AG20443 (cell line): ENCODE results near the gene KCNG2.
"Not testable (repeated sequence)": the region's sequence is repeated elsewhere in the genome, so short reads cannot be mapped to it uniquely, and the experiment has no call there.

Experiments used
- DNase-seq: peaks from one replicate; pipeline ENCODE4 v3.0.0; 2012; ENCODE audit warnings: low spot score, mixed read lengths

KCNG2 gene

DNA sequence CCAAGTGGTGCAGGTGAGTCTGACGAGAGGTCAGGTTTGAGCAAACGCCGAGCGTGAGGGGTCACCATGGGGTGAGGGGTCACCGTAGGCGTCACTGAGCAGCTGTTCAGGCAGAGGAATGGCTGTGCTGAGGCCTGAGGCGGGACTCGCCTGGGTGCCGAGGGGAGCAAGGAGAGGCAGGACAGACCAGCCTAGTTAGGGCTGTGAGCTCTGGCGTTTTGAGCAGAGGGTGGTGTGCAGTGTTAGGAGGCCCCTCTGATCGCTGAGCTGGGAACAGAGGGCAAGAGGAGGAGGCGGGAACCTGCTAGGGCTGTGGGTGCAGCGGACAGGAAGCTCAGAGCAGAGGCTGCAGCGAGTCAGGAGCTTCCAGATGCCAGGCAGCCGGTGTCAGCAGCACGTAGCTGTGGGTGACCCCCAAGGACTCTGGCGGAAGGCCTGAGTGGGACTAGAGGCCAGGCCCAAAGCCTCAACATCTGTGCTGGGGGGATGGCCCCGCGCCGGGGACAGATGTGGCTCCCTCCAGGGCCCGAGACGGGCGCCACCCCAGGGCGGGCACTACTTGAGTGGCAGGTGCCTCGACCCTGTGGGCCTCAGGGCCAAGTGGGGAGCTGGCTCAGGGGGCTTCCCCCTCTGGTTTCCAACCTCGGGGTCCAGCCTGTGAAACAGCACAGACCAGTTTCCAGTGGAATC lies 55.7 kb downstream of the KCNG2 start:
- peak; percentile 8 for DNase-seq

DNA sequence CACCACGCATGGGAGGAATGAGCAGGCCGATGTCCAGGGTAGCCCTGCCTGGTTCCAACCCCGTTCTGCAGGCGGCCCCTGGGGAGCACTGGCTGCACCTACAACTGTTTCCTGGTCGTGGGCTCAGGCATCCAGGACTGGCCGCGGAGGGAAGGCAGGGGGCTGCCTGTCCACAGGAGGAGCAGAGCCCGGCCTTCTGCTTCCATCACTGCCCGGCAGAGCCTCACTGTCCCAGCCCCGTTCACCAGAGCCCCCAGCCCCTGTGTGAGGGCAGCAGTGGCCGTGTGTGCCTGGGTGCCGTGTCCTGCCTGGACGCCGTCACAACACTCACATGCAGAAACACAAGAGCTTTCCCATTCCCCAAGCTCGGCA lies 56.2 kb downstream of the KCNG2 start:
- DNase-seq = peak; percentile 5

DNA sequence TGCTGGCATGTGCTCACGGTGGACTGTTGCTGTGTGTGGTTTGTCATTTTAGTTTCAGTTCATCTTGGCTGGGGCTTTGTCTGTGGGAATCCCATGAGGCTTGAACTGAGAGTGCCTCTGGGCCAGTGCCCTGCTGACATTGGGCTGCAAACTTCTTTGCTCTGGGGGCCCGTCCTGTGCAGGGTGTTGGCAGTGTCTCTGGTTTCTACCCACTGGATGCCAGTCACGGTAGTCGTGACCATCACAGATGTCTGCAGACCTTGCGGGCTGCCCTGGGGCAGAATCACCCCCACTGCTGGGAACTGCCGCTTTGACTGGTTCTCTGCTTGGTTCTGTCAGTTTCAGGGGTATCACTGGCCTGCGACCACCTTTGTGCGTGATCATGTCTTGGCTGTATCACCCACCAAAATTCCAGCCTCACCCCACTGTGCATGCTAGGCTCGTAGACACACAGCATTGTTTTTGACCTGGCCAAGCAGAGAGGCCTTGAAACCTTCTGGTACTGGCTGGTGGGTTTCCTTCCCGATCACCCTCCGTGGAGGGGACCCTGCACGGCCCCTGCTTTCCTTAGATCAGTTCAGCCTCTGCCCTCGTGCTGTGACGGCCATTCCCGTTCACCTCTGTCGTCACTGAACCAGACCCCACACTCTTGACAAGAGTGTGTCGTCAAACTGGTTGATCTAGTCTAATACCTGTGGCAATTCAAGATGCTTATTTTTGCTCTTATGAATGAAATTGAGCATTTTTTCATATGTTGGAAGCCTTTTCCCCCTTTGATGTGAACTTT lies 57.6 kb downstream of the KCNG2 start:
- DNase-seq = peak; percentile 24

DNA sequence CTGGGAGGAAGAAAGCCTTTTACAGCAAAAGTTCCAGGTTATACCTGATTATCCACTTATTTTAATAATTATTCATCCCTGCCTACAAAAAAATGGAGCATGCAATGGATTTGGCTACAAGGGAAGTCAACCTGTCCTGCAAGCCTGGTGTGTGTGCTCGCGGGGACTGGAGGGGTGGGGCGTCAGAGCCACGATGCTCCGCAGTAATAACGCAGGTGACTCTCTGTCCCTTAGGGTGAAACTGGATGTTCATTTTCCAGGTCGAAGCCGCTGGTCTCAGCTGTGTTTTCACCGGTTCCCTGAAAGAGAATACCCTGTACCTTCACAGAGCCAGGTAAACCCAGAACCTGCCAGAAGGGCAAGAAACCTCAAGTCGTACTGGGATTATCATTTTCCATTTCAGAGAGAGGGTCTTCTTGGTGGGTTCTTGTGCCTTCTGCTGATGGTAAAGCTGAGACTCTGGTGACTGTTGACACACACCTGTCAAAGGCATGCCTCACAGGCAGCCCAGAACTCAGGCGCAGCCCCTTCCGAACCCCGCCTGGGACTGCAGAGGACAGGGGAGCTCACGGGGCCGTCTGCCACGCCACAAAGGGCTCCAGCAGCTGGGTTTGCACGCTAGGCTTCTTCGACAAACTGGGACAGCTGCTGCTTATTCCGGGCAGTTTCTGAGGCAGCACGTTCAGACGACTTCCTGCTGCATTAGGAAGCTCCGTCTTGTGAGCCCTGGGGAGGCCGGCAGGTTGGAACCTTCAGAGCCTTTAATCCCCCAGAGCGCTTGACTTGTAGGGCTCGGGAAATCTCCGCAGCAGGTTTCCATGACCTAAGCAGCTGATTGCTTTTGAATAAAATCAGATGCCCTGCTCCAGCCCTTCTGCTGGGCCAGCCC lies 58.6 kb downstream of the KCNG2 start:
- DNase-seq = peak; percentile 58

DNA sequence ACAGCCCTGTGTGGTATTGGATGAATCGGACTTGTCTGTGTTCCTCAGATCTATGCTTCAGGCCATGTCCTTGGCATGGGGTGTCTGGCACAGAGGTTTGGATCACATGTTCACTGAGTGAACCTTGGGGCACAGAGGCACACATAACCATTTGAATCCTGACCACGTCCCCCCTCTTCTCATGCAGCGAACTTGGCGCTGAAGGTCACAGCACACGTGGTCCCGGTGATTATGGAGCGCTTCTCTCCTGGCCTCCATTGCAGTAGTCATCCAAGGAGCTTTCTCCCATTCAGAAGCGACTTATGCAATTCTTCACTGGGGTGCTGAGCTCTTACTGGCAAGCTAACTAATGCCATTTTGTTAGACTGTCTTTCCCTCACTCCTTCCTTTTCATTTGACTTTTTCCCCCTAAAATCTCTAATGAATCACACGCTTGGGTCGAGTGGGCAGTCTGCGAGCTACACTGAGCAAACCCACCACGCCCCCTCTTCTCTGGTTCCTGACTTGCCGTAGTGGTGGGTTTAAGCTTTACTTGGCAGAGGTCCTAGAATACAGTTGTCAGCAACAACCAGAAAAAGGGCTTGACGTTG lies 59.4 kb downstream of the KCNG2 start:
- DNase-seq = peak; percentile 53

DNA sequence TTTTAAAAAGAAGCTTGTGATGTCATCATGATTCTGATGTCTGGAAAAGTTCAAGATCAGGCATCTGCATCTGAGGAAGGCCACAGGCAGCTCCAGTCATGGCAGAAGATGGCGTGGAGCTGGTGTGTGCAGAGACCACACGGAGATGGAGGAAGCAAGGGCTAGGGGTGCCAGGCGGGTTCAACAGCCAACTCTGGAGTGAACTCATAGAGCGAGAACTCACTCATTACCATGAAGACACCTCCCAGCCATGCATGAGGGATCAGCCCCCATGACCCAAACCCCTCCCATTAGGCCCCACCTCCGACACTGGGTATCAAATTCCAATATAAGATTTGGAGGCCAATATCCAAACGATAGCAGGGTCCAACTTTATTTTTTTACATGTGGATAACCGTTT lies 61.6 kb downstream of the KCNG2 start:
- no peak for DNase-seq

DNA sequence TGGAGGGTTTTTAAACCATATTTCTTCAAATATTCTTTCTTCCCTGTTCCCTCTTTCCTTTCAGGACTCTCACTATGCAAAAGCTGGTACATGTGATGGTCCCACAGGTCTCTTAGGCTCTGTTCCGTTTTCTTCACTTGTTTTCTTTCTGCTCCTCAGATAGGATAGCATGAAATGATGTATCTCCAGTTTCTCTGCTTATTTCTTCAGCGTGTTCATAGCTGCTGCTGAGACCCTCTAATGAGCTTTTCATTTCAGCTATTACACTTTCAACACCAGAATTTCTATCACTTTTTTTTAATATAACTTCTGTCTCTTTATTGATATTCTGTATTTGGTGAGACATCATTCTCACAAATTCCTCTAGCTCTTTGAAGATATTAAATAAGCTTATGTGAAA lies 63.9 kb downstream of the KCNG2 start:
- no peak for DNase-seq

DNA sequence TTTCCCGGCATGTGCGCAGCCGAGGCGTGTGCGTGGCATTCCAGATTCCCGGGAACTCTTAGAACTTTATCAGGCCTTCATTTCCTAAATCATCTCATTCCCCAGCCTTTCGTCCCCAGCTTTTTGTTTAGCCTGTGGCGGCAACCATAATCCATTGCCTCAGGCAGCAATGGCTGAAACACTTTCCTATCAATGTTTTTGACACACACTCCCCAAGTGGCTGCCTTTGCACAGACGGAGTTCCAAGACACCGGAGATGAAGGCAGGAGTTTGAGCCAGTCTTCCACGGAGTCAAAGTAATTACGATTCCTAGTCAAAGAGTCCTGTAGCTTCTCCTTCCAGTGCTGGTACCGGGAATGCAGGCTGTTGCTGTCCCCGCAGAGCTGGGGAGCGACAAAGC lies 64.8 kb downstream of the KCNG2 start:
- no peak for DNase-seq

DNA sequence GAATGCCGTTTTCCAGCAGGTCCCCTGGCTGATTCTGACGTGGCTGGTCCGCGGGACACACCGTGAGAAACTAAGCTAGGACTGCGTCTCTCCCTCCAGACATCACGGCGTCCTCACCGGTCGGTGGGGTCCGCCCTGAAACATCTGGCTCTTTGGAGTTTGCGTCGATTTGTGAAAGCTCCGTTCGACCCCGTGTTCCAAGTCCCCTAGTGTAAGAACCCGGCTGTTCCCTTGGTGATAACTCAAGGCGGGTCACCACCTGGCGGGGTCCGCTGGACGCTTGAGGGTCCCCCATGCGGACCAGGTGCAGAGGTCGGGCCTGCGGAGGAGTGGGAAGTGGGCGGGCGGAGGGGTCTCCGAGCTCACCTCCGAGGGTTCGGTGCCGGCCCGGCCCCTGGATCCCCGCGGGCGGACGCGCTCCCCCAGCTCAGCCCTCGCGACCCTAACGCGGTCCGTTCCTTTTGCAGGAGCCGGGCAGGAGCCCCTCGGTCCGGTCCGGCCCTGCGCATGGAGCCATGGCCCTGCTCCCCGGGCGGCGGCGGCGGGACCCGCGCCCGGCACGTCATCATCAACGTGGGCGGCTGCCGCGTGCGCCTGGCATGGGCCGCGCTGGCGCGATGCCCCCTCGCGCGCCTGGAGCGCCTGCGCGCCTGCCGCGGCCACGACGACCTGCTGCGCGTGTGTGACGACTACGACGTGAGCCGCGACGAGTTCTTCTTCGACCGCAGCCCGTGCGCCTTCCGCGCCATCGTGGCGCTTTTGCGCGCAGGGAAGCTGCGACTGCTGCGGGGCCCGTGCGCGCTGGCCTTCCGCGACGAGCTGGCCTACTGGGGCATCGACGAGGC lies 65.6 kb downstream of the KCNG2 start:
- DNase-seq = no peak

DNA sequence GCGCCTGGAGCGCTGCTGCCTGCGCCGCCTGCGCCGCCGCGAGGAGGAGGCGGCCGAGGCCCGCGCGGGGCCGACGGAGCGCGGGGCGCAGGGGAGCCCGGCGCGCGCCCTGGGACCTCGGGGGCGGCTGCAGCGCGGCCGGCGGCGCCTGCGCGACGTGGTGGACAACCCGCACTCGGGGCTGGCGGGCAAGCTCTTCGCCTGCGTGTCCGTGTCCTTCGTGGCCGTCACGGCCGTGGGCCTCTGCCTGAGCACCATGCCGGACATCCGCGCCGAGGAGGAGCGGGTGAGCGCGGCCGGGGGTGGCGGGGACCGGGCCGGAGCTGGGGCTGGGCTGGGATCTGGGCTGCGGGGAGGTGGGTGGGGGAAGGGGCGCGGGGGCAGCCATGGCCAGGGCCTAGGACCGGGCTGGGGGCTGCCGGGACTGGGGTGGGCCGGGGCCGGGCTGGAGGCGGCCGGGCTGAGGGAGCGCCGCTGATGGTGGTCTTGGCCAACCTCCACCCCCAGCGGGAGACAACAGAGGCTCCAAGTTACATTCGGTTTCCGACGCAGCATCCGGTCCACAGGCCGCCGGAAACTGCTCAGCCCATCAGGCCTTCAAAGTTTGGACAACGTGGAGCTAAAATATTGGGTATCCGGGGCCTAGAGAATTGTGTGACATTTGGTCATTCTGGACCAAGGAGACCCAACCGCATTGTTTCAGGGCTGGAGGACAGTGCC lies 66.4 kb downstream of the KCNG2 start:
- DNase-seq = peak; percentile 2

DNA sequence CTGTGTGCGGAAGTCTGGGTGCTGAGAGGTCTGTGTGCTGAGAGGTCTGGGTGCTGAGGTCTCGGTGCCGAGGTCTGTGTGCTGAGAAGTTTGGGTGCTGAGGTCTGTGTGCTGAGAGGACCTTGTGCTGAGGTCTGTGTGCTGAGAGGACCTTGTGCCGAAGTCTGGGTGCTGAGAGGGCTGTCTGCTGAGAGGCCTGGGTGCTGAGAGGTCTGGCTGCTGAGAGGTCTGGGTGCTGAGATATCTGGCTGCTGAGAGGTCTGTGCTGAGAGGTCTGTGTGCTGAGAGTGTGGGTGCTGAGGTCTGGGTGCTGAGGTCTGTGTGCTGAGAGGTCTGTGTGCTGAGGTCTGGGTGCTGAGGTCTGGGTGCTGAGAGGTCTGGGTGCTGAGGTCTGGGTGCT lies 67.2 kb downstream of the KCNG2 start:
- DNase-seq = not testable (repeated sequence)

DNA sequence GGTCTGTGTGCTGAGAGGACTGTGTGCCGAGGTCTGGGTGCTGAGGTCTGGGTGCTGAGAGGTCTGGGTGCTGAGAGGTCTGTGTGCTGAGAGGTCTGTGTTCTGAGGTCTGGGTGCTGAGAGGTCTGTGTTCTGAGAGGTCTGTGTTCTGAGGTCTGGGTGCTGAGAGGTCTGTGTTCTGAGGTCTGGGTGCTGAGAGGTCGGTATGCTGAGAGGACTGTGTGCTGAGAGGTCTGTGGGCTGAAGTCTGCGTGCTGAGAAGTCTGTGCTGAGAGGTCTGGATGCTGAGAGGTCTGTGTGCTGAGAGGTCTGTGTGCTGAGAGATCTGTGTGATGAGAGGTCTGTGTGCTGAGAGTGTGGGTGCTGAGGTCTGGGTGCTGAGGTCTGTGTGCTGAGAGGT lies 68.2 kb downstream of the KCNG2 start:
- not testable (repeated sequence) for DNase-seq

DNA sequence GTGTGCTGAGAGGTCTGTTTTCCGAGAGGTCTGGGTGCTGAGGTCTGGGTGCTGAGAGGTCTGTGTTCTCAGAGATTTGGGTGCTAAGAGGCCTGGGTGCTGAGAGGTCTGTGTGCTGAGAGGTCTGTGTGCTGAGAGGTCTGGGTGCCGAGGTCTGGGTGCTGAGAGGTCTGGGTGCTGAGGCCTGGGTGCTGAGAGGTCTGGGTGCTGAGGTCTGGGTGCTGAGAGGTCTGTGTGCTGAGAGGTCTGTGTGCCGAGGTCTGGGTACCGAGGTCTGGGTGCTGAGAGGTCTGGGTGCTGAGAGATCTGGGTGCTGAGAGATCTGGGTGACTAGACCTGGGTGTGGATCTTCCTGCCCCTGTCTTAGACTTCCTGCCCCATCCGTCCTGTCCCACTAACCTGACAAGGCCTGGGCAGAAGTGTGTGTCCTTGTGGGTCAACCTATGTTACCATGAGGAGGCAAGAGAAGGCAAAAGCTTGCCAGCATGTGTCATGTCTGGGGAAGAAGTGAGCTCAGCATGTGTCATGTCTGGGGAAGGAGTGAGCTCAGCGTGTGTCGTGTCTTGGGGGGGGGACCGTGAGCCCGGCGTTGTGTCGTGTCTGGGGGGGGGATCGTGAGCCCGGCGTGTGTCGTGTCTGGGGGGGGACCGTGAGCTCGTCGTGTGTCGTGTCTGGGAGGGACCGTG lies 69.3 kb downstream of the KCNG2 start:
- DNase-seq = peak; percentile 9

DNA sequence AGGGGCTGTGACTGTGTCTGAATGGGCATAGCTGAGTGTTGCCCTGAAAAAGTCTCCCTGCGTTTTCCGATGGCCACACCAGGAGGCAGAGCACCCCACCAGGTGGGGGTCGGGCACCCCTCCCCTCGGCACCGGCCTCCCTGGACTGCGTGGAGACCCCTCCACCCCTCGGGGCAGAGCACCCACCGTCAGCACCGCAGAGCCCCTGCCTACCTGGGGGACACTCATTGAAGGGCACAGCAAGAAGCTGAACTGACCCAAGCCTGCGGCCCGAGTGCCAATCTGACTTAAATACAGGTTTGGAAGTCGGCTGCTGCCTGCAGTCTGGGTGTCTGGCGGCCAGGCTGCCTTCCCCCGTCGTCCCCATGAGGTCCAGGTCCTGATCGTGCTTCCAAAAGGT lies 69.9 kb downstream of the KCNG2 start:
- DNase-seq = peak; percentile 4

DNA sequence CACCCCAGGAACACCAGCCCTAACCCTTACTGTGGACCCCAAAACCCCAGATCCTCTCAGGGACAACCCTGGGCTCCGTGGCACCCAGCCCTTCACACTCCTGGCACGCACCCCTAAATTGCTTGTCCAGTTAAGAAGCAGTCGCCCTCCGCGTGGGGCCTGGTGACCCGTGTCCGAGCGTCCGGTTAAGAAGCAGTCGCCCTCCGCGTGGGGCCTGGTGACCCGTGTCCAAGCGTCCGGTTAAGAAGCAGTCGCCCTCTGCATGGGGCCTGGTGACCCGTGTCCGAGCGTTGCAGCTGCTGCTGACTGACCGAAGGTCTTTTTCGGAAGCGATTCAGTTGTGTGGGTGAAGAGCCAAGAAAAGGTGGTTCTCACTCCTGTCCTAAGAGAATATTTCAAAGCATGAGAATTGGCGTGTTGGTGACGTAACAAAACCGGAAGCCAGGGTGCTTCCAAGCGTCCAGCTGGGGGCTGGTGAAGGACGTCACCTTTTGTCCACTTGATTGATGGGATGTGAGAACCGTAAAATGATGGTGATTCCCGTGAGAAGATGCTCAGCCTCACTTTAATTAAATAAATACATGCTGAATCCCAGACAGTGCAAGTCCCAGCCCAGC lies 70.5 kb downstream of the KCNG2 start:
- DNase-seq = no peak

DNA sequence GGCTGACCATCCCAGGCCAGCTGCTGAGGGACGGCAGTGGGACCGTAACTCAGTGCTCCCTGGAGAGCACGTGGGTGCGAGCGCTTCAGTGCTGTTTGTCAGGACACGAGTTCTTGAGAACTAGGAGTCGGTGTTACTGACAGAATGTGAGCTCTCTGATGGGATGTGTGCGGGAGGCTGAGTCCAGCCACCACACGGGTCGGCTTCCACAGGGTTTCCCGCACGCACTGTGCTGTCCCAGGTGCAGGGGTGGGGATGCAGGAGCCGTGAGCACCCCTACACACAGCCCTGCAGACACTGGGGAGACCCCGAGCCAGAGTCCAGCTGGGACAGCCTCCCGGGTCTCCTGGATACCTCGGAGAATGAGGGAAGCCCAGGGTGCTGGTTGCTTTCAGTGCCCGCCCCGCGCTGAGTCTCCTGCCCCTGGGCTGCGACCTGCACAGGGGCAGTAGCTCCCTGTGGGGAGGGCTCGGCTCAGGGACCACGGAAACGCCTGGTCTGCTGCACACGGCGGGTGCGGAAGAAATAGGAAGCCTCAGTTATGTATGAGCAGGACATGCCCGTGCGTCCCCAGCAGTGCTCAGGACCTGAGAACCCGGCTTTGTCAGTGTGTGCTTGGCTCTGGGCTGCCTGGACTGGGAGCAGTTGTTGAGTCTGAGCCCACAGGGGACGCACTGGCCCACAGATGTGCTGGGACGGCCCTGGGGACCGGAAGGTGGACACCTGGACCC lies 71.2 kb downstream of the KCNG2 start:
- peak; percentile 8 for DNase-seq

DNA sequence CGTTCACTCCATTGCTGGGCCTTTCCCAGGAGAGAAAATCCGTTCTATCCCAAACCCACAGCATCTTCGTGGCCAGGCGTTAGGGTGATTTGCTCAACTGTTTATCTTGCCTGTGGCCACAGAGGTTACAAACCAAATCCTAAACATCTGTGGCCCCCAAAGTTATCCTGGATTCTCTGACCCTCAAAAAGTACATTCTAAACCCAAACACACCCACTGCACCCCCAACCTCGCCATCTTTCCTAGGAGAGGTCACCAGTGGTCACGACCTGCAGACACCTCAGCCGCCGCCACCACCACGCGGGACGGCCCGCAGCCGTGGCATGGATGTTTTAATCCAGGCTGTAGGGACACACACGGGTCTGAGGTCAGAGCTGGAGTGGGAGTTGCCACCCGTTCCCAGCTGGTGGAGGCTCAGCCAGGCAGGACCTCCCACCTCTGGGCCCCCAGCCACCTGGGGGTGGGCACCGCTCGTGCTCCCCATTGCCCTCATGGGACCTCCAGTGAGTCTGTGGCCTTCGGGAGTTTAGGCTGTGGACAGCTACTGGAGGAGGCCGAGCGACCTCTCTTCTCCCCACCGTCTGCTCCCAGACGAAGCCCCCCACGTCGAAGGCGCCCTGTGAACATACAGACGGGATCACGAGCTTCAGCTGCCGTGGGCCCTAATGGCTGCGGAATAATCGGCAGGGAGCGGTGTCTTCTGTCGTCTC lies 72.0 kb downstream of the KCNG2 start:
- no peak for DNase-seq

DNA sequence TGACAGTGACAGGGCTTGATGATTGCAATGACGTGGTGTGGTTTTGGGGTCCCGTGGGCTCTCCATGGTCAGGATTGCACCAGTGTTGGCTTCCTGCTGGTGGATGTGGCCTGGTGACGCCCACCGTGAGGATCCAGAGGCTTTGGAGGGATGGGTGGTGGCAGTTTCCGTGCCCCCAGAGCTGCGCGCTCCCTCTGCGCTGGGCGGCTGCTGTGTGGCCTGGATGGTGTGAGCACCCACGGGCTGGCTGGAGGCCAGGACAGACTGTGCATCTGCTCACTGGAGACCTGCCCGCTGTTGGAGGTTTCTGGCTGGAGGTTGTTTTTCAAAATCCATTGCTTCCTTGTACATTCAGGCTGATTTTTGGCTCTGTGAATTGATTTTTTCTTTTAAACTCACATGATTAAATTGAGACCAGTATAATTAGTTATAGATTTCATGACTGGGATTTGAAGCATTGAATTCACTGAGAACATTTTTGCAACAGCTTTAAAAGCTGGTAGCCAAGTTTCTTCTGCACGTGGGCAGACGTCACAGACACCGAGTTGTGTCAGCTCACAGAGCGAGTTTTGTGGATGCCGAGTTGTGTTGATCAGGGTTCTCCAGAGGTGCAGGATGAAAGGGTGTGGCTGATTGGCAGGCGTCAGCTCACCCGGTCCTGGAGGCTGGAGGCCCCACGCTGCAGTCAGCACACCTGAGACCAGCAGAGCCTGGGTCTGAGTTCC lies 72.7 kb downstream of the KCNG2 start:
- peak; percentile 7 for DNase-seq
